HepG2 (cell line): ENCODE data around the gene SH3GL1. TPM values are rescaled to one million over a fixed set of nuclear protein-coding genes. Genes with fewer than 3 reads are reported as not detected.

Experiments
- ATAC-seq: fragments of 200-7000 bp; cut with Tn5 transposase; 3 replicates; pipeline ENCODE4 v1.9.1; 2020; ENCODE audit warnings: mild to moderate bottlenecking, moderate library complexity
- BruUV-seq: library from RNA; stranded (reverse); fragments of 400-500 nt; replicated peaks from 2 replicates; lab custom pipeline; 2021; lab: Mats Ljungman, UMichigan
- CTCF ChIA-PET: fragments of 300-600 bp; formaldehyde crosslinking; extraction: SDS; loops from one replicate; lab custom pipeline; 2021; ENCODE audit warnings: low total read pairs, inconsistent platforms, low intra/inter-chr PET ratio; lab: Yijun Ruan, JAX
- POLR2A ChIA-PET: fragments of 350-600 bp; sonication (Branson Sonifier 250); formaldehyde crosslinking; loops from one replicate; lab custom pipeline; 2020; ENCODE audit warnings: antibody characterized with exemption, inconsistent platforms; lab: Yijun Ruan, JAX
- DNase-seq: peaks from one replicate; pipeline ENCODE4 v3.0.0-alpha.2; 2015; ENCODE audit warnings: low spot score
- FAIRE-seq: peaks from 3 replicates; lab custom pipeline; 2011; peaks lifted over from hg19 to GRCh38; lab: Jason Lieb, UNC
- H2AFZ ChIP-seq: one replicate; pipeline ENCODE4 v1.6.1; 2011; ENCODE audit warnings: low read length, inconsistent platforms
- H3K27ac ChIP-seq: fragments of 300-600 bp; 3 replicates; pipeline ENCODE4 v1.8.0; 2011; ENCODE audit warnings: mixed run types, mild to moderate bottlenecking, mixed read lengths, low read length, inconsistent platforms; ENCODE audit not compliant: insufficient read depth; ENCODE audit errors: extremely low read length
- H3K27me3 ChIP-seq, 2 experiments: fragments of 200-600 bp in 1 of 2; 2 replicates in 1 of 2; 3 replicates in 1 of 2; pipeline versions ENCODE4 v1.6.0 to v1.8.0; 2011; ENCODE audit warnings: low read length in 2 of 2, mild to moderate bottlenecking in 2 of 2, moderate library complexity in 2 of 2, inconsistent platforms in 1 of 2; ENCODE audit not compliant: insufficient read depth in 2 of 2, control insufficient read depth in 1 of 2
- H3K36me3 ChIP-seq, 2 experiments: fragments of 200-600 bp in 1 of 2; replicated peaks in 1 of 2; 2 replicates in 1 of 2; 3 replicates in 1 of 2; pipeline versions ENCODE4 v1.5.1 to v1.8.0; 2011; ENCODE audit warnings: low read length in 2 of 2, inconsistent platforms in 1 of 2; ENCODE audit not compliant: insufficient read depth in 2 of 2, control insufficient read depth in 1 of 2
- H3K4me1 ChIP-seq: 2 replicates; pipeline ENCODE4 v1.5.1; 2012; ENCODE audit warnings: low read length, inconsistent platforms; ENCODE audit not compliant: insufficient read depth
- H3K4me2 ChIP-seq: 2 replicates; pipeline ENCODE4 v1.6.0; 2011; ENCODE audit warnings: low read depth, low read length, inconsistent platforms
- H3K4me3 ChIP-seq, 3 experiments: fragments of 200-600 bp in 1 of 3; sonication (generic), shearing (Covaris generic) in 1 of 3; replicated peaks in 1 of 3; 2 replicates each; pipeline ENCODE4 v1.5.1; 2011 to 2016; ENCODE audit warnings: low read length in 3 of 3, inconsistent platforms in 2 of 3, low read depth in 2 of 3, mild to moderate bottlenecking in 2 of 3, control low read depth in 1 of 3, mixed read lengths in 1 of 3; ENCODE audit not compliant: insufficient read depth in 1 of 3
- H3K79me2 ChIP-seq: one replicate; pipeline ENCODE4 v1.6.1; 2011; ENCODE audit warnings: low read length, inconsistent platforms; ENCODE audit not compliant: insufficient read depth
- H3K9ac ChIP-seq: 2 replicates; pipeline ENCODE4 v1.6.0; 2011; ENCODE audit warnings: mild to moderate bottlenecking, low read depth, low read length, inconsistent platforms; ENCODE audit not compliant: insufficient read depth
- H3K9me3 ChIP-seq: 2 replicates; pipeline ENCODE4 v1.5.1; 2012; ENCODE audit warnings: mild to moderate bottlenecking, low read length
- H4K20me1 ChIP-seq: 2 replicates; pipeline ENCODE4 v1.6.0; 2011; ENCODE audit warnings: inconsistent platforms, mild to moderate bottlenecking, low read length, moderate library complexity; ENCODE audit not compliant: insufficient read depth
- HOXD1 ChIP-seq: sonication (generic); formaldehyde crosslinking; IDR thresholded peaks from 2 replicates; pipeline ENCODE4 v1.5.0; 2020; ENCODE audit warnings: missing genetic modification reagents
- KAT7 ChIP-seq: IDR thresholded peaks from 2 replicates; pipeline ENCODE4 v1.6.1; 2018; ENCODE audit warnings: borderline replicate concordance, missing compliant biosample characterization
- MZF1 ChIP-seq: sonication (generic); formaldehyde crosslinking; IDR thresholded peaks from 2 replicates; pipeline ENCODE4 v1.8.1; 2023; ENCODE audit warnings: mild to moderate bottlenecking, missing genetic modification reagents, borderline replicate concordance
- NR2F1 ChIP-seq, 2 experiments: fragments of 450-650 bp in 1 of 2; formaldehyde crosslinking in 1 of 2; IDR thresholded peaks; 2 replicates each; pipeline versions ENCODE4 v1.5.0 to v1.6.1; 2016 to 2020; ENCODE audit warnings: mild to moderate bottlenecking in 1 of 2, missing compliant biosample characterization in 1 of 2, missing genetic modification reagents in 1 of 2, moderate library complexity in 1 of 2
- PTBP1 ChIP-seq: fragments of 200-400 bp; formaldehyde crosslinking; IDR thresholded peaks from 2 replicates; pipeline ENCODE4 v1.6.1; 2018; ENCODE audit warnings: low read length, low read depth; ENCODE audit not compliant: poor library complexity, severe bottlenecking
- RBAK ChIP-seq: sonication (generic); formaldehyde crosslinking; IDR thresholded peaks from 2 replicates; pipeline ENCODE4 v1.5.1; 2020; ENCODE audit warnings: mild to moderate bottlenecking, missing genetic modification reagents
- ZFP41 ChIP-seq: sonication (generic); formaldehyde crosslinking; IDR thresholded peaks from 2 replicates; pipeline ENCODE4 v1.4.0; 2020; ENCODE audit warnings: mild to moderate bottlenecking, missing genetic modification reagents, borderline replicate concordance
- ZNF432 ChIP-seq: sonication (generic); formaldehyde crosslinking; IDR thresholded peaks from 2 replicates; pipeline ENCODE4 v1.5.0; 2020; ENCODE audit warnings: missing genetic modification reagents, mild to moderate bottlenecking, borderline replicate concordance
- ZNF7 ChIP-seq: IDR thresholded peaks from 2 replicates; pipeline ENCODE4 v1.6.1; 2016; ENCODE audit warnings: missing biosample characterization, missing genetic modification reagents
- WGBS: methylation state at CpG from one replicate; pipeline ENCODE4 v1.1.6; 2017; ENCODE audit warnings: low lambda C conversion rate; 5-methylcytosine and 5-hydroxymethylcytosine counted together
- in situ Hi-C: cut with HindIII; loops from 2 replicates; pipeline ENCODE4 v1.10.0; 2017; ENCODE audit warnings: low pct_unique_long_range_greater_than_20kb; ENCODE audit not compliant: extremely low pct_ligation_motif_present
- intact Hi-C: fragments of 100-400 bp; cut with micrococcal nuclease; formaldehyde crosslinking; loops from one replicate; pipeline ENCODE4 v1.10.0; 2022; ENCODE audit not compliant: unreplicated experiment
- polyA plus RNA-seq, 8 experiments: library from polyadenylated mRNA; depleted of rRNA in 3 of 8; stranded (reverse) in 7 of 8; unstranded in 1 of 8; fragments of >200 nt; fragmentation: Illumina TruSeq in 4 of 8; extraction: Trizol in 4 of 8; gene quantifications; 2 replicates each; pipeline versions ENCODE4 v1.2.1 to v1.2.3, GENCODE V29; 2011 to 2016; ENCODE audit warnings: low read depth in 4 of 8, missing spikeins in 1 of 8, mixed read lengths in 1 of 8; ENCODE audit not compliant: insufficient read depth in 1 of 8
- total RNA-seq, 5 experiments: library from RNA; depleted of rRNA; stranded (reverse); fragments of >200 nt; fragmentation: Illumina TruSeq; extraction: Trizol; gene quantifications; 2 replicates each; pipeline ENCODE4 v1.2.3, GENCODE V29; 2016; ENCODE audit warnings: low read depth in 1 of 5
- TF ChIP-seq, protein P1 (sequence below): sonication (generic); formaldehyde crosslinking; IDR thresholded peaks from 2 replicates; pipeline ENCODE4 v1.4.0; 2020; ENCODE audit warnings: missing genetic modification reagents, borderline replicate concordance
- TF ChIP-seq, protein P2 (sequence below): sonication (generic); IDR thresholded peaks from 2 replicates; pipeline ENCODE4 v1.6.1; 2016; ENCODE audit warnings: low read depth, borderline replicate concordance
- TF ChIP-seq, protein P3 (sequence below): sonication (generic); formaldehyde crosslinking; IDR thresholded peaks from 2 replicates; pipeline ENCODE4 v1.5.1; 2020; ENCODE audit warnings: missing genetic modification reagents, mild to moderate bottlenecking, borderline replicate concordance

Gene SH3GL1
- total and polyA plus RNA-seq, 2 of the 13 experiments (the other 11 are each of a cell fraction or from before 2014, with no cell fraction given) = 33.0 to 45.1 TPM

DNA sequence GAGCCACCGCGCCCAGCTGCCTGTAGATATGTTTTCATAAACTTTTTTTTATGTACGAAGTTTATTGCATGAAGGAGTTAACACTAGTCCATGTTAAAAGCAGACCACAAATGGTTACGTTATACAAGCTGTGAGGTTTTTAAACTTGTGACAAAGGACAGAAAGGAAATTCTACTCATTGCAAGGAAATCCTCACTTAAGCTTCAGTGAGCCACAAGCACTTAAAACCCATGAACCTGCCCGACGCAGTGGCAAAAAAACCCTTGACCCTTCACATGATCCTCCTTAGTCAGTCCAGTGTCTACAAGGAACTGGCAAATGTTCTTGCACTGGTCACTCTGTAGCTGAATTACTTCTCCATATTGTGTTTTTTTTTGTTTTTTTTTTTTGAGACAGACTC, 52.8 kb downstream of the SH3GL1 start:
- ChIA-PET POLR2A (interaction anchor here (1.5 kb wide), 1 partner anchor 37 kb away, joined by 4 read pairs; no protein-coding TSS in a partner anchor), CTCF (no interaction called here)
- no peak overlapping the region for H3K27ac ChIP-seq
- DNase-seq = no peak
- H3K36me3 ChIP-seq = 0 out of 5 replicates have a peak, but pooled peaks cover 0 to 2% of the 10 kb centered on the region in 2 experiments
- in situ Hi-C loops (no loop called here), intact Hi-C loops (no loop called here)
- TF ChIP-seq KAT7 (CRISPR knock-in tag) (no peak), HOXD1 (CRISPR knock-in tag) (no peak), RBAK (CRISPR knock-in tag) (no peak)
- 95% methylated on average over 6 of the region's 6 CpGs for WGBS
- no TSS peak for BruUV-seq
- no peaks in the 10 kb centered on the region for H4K20me1 ChIP-seq
- H3K4me1 ChIP-seq = peaks cover 20% of the 10 kb centered on the region
- H3K4me3 ChIP-seq = no peak overlapping the region
- H3K9me3 ChIP-seq = no peaks in the 10 kb centered on the region
- no peak overlapping the region for H2AFZ ChIP-seq
- FAIRE-seq = no peak
- no peak for ATAC-seq
- H3K4me2 ChIP-seq = no peak overlapping the region
- no peaks in the 10 kb centered on the region; a peak in 1 of 5 replicates for H3K27me3 ChIP-seq
- H3K9ac ChIP-seq = no peak overlapping the region
- H3K79me2 ChIP-seq = peaks cover 3% of the 10 kb centered on the region

DNA sequence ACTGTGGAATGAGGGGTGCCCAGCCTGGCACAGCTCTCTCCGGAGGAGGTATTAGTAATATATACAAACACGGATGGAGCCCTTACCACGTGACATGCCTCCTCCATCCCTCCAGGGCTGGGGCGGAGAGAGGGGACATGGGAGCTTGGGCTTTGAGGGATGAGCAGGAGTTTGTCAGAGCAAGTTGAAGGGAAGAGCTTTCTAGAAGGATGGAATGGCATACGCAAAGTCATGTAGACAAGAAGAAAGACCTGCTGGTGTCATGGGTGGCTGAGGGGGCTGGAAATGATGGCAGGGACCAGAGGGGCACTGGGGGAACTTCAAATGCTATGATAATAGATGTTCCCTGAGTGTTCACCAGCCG, 54.3 kb downstream of the SH3GL1 start:
- H4K20me1 ChIP-seq = no peaks in the 10 kb centered on the region
- DNase-seq (no peak), FAIRE-seq (no peak), ATAC-seq (no peak)
- H3K27ac ChIP-seq = no peak overlapping the region
- 0 out of 5 replicates have a peak, but pooled peaks cover 0 to 2% of the 10 kb centered on the region in 2 experiments for H3K36me3 ChIP-seq
- WGBS = 94% methylated on average over 5 of the region's 6 CpGs
- BruUV-seq = no TSS peak
- no peaks in the 10 kb centered on the region; a peak in 1 of 5 replicates for H3K27me3 ChIP-seq
- H3K9ac ChIP-seq = no peak overlapping the region
- ChIA-PET CTCF (no interaction called here), POLR2A (interaction anchor here (1.5 kb wide), 1 partner anchor 35 kb away, joined by 4 read pairs; no protein-coding TSS in a partner anchor)
- intact Hi-C loops (no loop called here), in situ Hi-C loops (no loop called here)
- no peaks in the 10 kb centered on the region for H3K9me3 ChIP-seq
- H3K79me2 ChIP-seq = peaks cover 3% of the 10 kb centered on the region
- H3K4me2 ChIP-seq = no peak overlapping the region
- no peak overlapping the region for H2AFZ ChIP-seq
- H3K4me3 ChIP-seq = no peak overlapping the region
- H3K4me1 ChIP-seq = peaks cover 32% of the 10 kb centered on the region
- no peak for TF ChIP-seq MZF1 (CRISPR knock-in tag)
- no peak for TF ChIP-seq PTBP1
- TF ChIP-seq NR2F1 (CRISPR knock-in tag; IDR thresholded peaks at IDR 0.05) = no peak
- TF ChIP-seq, protein P1, sequence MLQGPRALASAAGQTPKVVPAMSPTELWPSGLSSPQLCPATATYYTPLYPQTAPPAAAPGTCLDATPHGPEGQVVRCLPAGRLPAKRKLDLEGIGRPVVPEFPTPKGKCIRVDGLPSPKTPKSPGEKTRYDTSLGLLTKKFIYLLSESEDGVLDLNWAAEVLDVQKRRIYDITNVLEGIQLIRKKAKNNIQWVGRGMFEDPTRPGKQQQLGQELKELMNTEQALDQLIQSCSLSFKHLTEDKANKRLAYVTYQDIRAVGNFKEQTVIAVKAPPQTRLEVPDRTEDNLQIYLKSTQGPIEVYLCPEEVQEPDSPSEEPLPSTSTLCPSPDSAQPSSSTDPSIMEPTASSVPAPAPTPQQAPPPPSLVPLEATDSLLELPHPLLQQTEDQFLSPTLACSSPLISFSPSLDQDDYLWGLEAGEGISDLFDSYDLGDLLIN (CRISPR knock-in tag) = no peak
- TF ChIP-seq ZFP41 (CRISPR knock-in tag) = no peak
- TF ChIP-seq, protein P2, sequence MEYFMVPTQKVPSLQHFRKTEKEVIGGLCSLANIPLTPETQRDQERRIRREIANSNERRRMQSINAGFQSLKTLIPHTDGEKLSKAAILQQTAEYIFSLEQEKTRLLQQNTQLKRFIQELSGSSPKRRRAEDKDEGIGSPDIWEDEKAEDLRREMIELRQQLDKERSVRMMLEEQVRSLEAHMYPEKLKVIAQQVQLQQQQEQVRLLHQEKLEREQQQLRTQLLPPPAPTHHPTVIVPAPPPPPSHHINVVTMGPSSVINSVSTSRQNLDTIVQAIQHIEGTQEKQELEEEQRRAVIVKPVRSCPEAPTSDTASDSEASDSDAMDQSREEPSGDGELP = no peak
- TF ChIP-seq ZNF432 = no peak
- TF ChIP-seq, protein P3, sequence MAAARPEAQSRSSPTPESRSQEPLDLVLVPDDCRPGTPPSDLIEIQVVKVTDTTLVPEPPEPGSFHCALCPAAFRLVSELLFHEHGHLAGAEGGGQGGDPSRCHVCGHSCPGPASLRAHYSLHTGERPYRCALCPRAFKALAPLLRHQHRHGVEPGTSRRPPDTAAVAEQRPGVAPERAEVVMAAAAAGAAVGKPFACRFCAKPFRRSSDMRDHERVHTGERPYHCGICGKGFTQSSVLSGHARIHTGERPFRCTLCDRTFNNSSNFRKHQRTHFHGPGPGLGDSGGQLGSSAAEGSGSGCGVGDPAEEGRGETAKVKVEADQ (CRISPR knock-in tag) = no peak
- TF ChIP-seq ZNF7 (CRISPR knock-in tag) = no peak
